B cell (primary cell): ENCODE measurements around the gene PTPN23. TPM values are rescaled to one million over a fixed set of nuclear protein-coding genes. Genes with fewer than 3 reads are reported as not detected.

Experiments used
- ATAC-seq: fragments of 200-7000 bp; cut with Tn5 transposase; one replicate; pipeline ENCODE4 v1.10.0; 2021; ENCODE audit warnings: low read depth, mild to moderate bottlenecking, moderate number of reproducible peaks, moderate library complexity
- CTCF ChIA-PET: fragments of 350-600 bp; sonication (Branson Sonifier 250); formaldehyde crosslinking; loops from one replicate; lab custom pipeline; 2021; ENCODE audit warnings: antibody characterized with exemption, inconsistent platforms; lab: Charles Lee
- POLR2A ChIA-PET: fragments of 350-600 bp; sonication (Branson Sonifier 250); formaldehyde crosslinking; loops from one replicate; lab custom pipeline; 2021; ENCODE audit warnings: antibody characterized with exemption; lab: Charles Lee
- DNase-seq: peaks from one replicate; pipeline ENCODE4 v3.0.0; 2013
- H2AFZ ChIP-seq: 2 replicates; pipeline ENCODE4 v1.6.1; 2012; ENCODE audit warnings: mild to moderate bottlenecking, low read depth, low read length; ENCODE audit not compliant: insufficient read depth, poor library complexity, severe bottlenecking
- H3K27ac ChIP-seq, 2 donors: 1 replicate in 1 of 2; 2 replicates in 1 of 2; pipeline ENCODE4 v1.5.1; 2012 to 2013; ENCODE audit warnings: low read length in 2 of 2, mild to moderate bottlenecking in 2 of 2, moderate library complexity in 1 of 2
- H3K27me3 ChIP-seq, 4 experiments: fragments of 200-600 bp in 1 of 4; sonication (generic) in 1 of 4; replicated peaks in 1 of 4; 1 replicate in 2 of 4; 2 replicates in 2 of 4; pipeline versions ENCODE4 v1.6.1 to v1.7.0; 2013 to 2016; ENCODE audit warnings: low read length in 3 of 4, mild to moderate bottlenecking in 2 of 4, mixed read lengths in 1 of 4, moderate library complexity in 1 of 4; ENCODE audit not compliant: insufficient read depth in 4 of 4, control insufficient read depth in 3 of 4; ENCODE audit errors: control extremely low read depth in 1 of 4
- H3K36me3 ChIP-seq, 2 experiments: replicated peaks in 1 of 2; 1 replicate in 1 of 2; 2 replicates in 1 of 2; pipeline versions ENCODE4 v1.6.1 to v1.7.1; 2013; ENCODE audit warnings: low read length in 1 of 2; ENCODE audit not compliant: insufficient read depth in 2 of 2, control insufficient read depth in 1 of 2; ENCODE audit errors: control extremely low read depth in 1 of 2, extremely low read depth in 1 of 2
- H3K4me1 ChIP-seq, 2 donors: fragments of 200-600 bp in 1 of 2; sonication (generic) in 1 of 2; 1 replicate in 1 of 2; 2 replicates in 1 of 2; pipeline versions ENCODE4 v1.5.1 to v1.6.1; 2013 to 2017; ENCODE audit warnings: low read length in 2 of 2; ENCODE audit not compliant: control insufficient read depth in 2 of 2, insufficient read depth in 2 of 2
- H3K4me2 ChIP-seq: replicated peaks from 2 replicates; pipeline ENCODE3; 2012; ENCODE audit warnings: mild to moderate bottlenecking, low read depth, low read length; ENCODE audit not compliant: poor library complexity, severe bottlenecking
- H3K4me3 ChIP-seq, 5 experiments: fragments of 200-600 bp in 1 of 5; sonication (generic) in 1 of 5; 1 replicate in 3 of 5; 2 replicates in 2 of 5; pipeline versions ENCODE4 v1.5.1 to v1.7.0; 2011 to 2016; ENCODE audit warnings: low read length in 4 of 5, mild to moderate bottlenecking in 4 of 5, low read depth in 2 of 5, control low read depth in 1 of 5, moderate library complexity in 1 of 5; ENCODE audit not compliant: insufficient read depth in 1 of 5; ENCODE audit errors: control extremely low read depth in 1 of 5, extremely low read depth in 1 of 5
- H3K79me2 ChIP-seq: fragments of 200-600 bp; sonication (generic); one replicate; pipeline ENCODE4 v1.6.0; 2016; ENCODE audit warnings: low read length; ENCODE audit not compliant: control insufficient read depth, insufficient read depth
- H3K9ac ChIP-seq: fragments of 200-600 bp; sonication (generic); 2 replicates; pipeline ENCODE4 v1.6.1; 2017; ENCODE audit warnings: mild to moderate bottlenecking, low read length, moderate library complexity
- H3K9me3 ChIP-seq, 3 donors: one replicate each; pipeline versions ENCODE4 v1.6.1 to v1.7.1; 2013; ENCODE audit warnings: low read length in 2 of 3; ENCODE audit not compliant: control insufficient read depth in 2 of 3, insufficient read depth in 1 of 3; ENCODE audit errors: control extremely low read depth in 1 of 3
- H4K20me1 ChIP-seq: 2 replicates; pipeline ENCODE4 v1.6.0; 2012; ENCODE audit warnings: mild to moderate bottlenecking, low read length; ENCODE audit not compliant: insufficient read depth, control insufficient read depth, poor library complexity, severe bottlenecking
- H3K27ac Mint-ChIP-seq: one replicate; pipeline ENCODE4 v1.8.0; 2021; ENCODE audit warnings: mixed read lengths
- H3K27me3 Mint-ChIP-seq: one replicate; pipeline ENCODE4 v1.8.0; 2021; ENCODE audit warnings: mixed read lengths
- H3K4me1 Mint-ChIP-seq: one replicate; pipeline ENCODE4 v1.8.0; 2021; ENCODE audit warnings: mixed read lengths
- H3K4me3 Mint-ChIP-seq: one replicate; pipeline ENCODE4 v1.8.0; 2021; ENCODE audit warnings: mixed read lengths
- H3K9me3 Mint-ChIP-seq: one replicate; pipeline ENCODE4 v1.8.0; 2022; ENCODE audit warnings: mixed read lengths; ENCODE audit not compliant: insufficient read depth
- CTCF ChIP-seq: fragments of 200-600 bp; IDR thresholded peaks from one replicate; pipeline ENCODE4 v1.8.0; 2022; ENCODE audit warnings: antibody characterized with exemption, mild to moderate bottlenecking
- EZH2 ChIP-seq: IDR thresholded peaks from 2 replicates; pipeline ENCODE4 v1.6.1; 2012; ENCODE audit warnings: borderline replicate concordance, low read depth, mild to moderate bottlenecking, moderate library complexity, low read length; ENCODE audit not compliant: insufficient read depth, poor library complexity, severe bottlenecking
- WGBS: methylation state at CpG from one replicate; pipeline ENCODE4 v1.1.5; 2013; ENCODE audit warnings: missing lambda C conversion rate; ENCODE audit not compliant: insufficient coverage; 5-methylcytosine and 5-hydroxymethylcytosine counted together
- intact Hi-C: fragments of 100-400 bp; cut with micrococcal nuclease; formaldehyde crosslinking; loops from one replicate; pipeline ENCODE4 v1.10.0; 2022
- polyA plus RNA-seq: library from polyadenylated mRNA; depleted of rRNA; stranded (reverse); fragments of >200 nt; gene quantifications from 2 replicates; pipeline ENCODE4 v1.2.3, GENCODE V29; 2012
- total RNA-seq, 2 donors: library from RNA; stranded (reverse); fragments of 120-200 nt in 1 of 2; gene quantifications; 1 replicate in 1 of 2; 2 replicates in 1 of 2; pipeline versions ENCODE4 v1.2.3 to v1.2.4, GENCODE V29; 2013 to 2022

PTPN23 gene
- total and polyA plus RNA-seq, 2 donors (not counting 1 experiment from before 2014, with no cell fraction given) = 21.3 to 68.8 TPM

GRCh38 chr3:47376393-47376792, 4.4 kb upstream of the PTPN23 start:
- TF ChIP-seq EZH2 (no peak), CTCF (no peak)
- Mint-ChIP-seq H3K4me1 (peaks cover 26% of the 10 kb centered on the region), H3K9me3 (no peaks in the 10 kb centered on the region), H3K27ac (no peak overlapping the region), H3K27me3 (no peaks in the 10 kb centered on the region), H3K4me3 (no peak overlapping the region)
- POLR2A ChIA-PET = no interaction called here
- intact Hi-C loops = no loop called here
- no CpG with 5 or more reads among the region's 3 CpGs for WGBS
- ATAC-seq (no peak), DNase-seq (no peak)
- H3K4me2 ChIP-seq = no peak overlapping the region
- peaks cover 22% of the 10 kb centered on the region for H3K79me2 ChIP-seq
- no peak overlapping the region for H3K27ac ChIP-seq
- CTCF ChIA-PET = interaction anchor here (1.0 kb wide), 1 partner anchor 212 kb away, joined by 3 read pairs; the partner anchor contains the start of gene SETD2
- H3K27me3 ChIP-seq = peaks cover 0 to 4% (median 0%) of the 10 kb centered on the region in 4 experiments
- H3K4me1 ChIP-seq = peaks cover 14 to 19% of the 10 kb centered on the region in 2 donors
- peaks cover 0 to 2% (median 0%) of the 10 kb centered on the region in 3 donors for H3K9me3 ChIP-seq
- H3K4me3 ChIP-seq = no peak overlapping the region
- H2AFZ ChIP-seq = no peak overlapping the region
- H4K20me1 ChIP-seq = peaks cover 3% of the 10 kb centered on the region
- H3K9ac ChIP-seq = no peak overlapping the region
- H3K36me3 ChIP-seq = no peaks in the 10 kb centered on the region

GRCh38 chr3:47377186-47377585, 3.6 kb upstream of the PTPN23 start:
- Histone ChIP-seq H3K9me3 (no peaks in the 10 kb centered on the region), H3K9ac (no peak overlapping the region), H3K4me1 (peaks cover 20 to 26% of the 10 kb centered on the region in 2 donors), H4K20me1 (peaks cover 8% of the 10 kb centered on the region), H3K4me3 (no peak overlapping the region), H3K36me3 (no peaks in the 10 kb centered on the region), H3K27ac (no peak overlapping the region), H3K4me2 (peak overlapping the region; percentile 14), H2AFZ (no peak overlapping the region), H3K79me2 (peaks cover 30% of the 10 kb centered on the region), H3K27me3 (no peaks in the 10 kb centered on the region)
- no peak for DNase-seq
- ChIA-PET POLR2A (no interaction called here), CTCF (interaction anchor here (1.0 kb wide), 1 partner anchor 213 kb away, joined by 3 read pairs; the partner anchor contains the start of gene SETD2)
- no peak overlapping the region for H3K27ac Mint-ChIP-seq
- no peak for TF ChIP-seq CTCF
- TF ChIP-seq EZH2 = no peak
- peaks cover 34% of the 10 kb centered on the region for H3K4me1 Mint-ChIP-seq
- H3K4me3 Mint-ChIP-seq = no peak overlapping the region
- no peaks in the 10 kb centered on the region for H3K9me3 Mint-ChIP-seq
- intact Hi-C loops = no loop called here
- ATAC-seq = no peak
- 91% methylated on average over 2 of the region's 2 CpGs for WGBS
- H3K27me3 Mint-ChIP-seq = no peaks in the 10 kb centered on the region
